HG02938 (cell line): ENCODE results near the gene AIM2.
"Not testable (repeated sequence)": the region's sequence is repeated elsewhere in the genome, so short reads cannot be mapped to it uniquely, and the experiment has no call there.

Experiments used
- ATAC-seq: cut with Tn5 transposase; IDR thresholded peaks from one replicate; pipeline ENCODE4 v1.9.1; 2021; ENCODE audit warnings: mild to moderate bottlenecking, moderate library complexity; ENCODE audit not compliant: unreplicated experiment

Gene AIM2

DNA sequence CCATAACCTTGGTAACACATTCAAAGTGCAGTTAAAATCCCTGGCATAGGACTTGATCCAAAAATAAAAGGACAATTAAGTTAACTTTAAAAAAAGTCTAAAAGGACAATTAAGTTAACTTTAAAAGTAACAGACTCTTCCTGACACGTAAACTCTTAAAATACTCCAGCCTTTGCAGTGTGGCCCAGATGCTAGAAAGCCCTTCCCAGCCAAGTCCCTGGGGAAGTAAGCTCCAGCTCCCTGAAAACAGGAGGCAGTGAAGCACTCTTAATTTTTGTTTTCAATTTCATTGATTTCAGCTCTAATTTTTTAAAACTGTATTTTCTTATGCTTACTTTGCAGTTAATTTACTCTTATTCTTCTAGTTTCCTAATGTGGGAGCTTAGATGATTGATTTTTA is 5.1 kb upstream of the AIM2 start:
- no peak for ATAC-seq

DNA sequence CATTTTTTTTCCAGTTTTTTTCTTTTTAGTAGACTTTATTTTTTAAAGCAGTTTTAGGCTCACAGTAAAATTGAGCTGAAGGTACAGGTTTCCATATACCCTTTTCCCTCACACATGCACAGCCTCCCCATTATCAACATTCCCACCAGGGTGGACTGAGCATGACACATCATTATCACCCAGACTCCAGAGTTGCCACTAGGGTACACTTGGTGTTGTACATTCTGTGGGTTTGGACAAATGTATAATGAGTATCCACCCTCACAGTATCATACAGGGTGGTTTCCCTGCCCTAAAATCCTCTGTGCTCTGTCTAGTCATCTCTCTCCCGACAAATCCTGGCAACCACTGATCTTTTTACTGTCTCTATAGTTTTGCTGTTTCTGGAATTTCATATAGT is 3.0 kb upstream of the AIM2 start:
- ATAC-seq = no peak

DNA sequence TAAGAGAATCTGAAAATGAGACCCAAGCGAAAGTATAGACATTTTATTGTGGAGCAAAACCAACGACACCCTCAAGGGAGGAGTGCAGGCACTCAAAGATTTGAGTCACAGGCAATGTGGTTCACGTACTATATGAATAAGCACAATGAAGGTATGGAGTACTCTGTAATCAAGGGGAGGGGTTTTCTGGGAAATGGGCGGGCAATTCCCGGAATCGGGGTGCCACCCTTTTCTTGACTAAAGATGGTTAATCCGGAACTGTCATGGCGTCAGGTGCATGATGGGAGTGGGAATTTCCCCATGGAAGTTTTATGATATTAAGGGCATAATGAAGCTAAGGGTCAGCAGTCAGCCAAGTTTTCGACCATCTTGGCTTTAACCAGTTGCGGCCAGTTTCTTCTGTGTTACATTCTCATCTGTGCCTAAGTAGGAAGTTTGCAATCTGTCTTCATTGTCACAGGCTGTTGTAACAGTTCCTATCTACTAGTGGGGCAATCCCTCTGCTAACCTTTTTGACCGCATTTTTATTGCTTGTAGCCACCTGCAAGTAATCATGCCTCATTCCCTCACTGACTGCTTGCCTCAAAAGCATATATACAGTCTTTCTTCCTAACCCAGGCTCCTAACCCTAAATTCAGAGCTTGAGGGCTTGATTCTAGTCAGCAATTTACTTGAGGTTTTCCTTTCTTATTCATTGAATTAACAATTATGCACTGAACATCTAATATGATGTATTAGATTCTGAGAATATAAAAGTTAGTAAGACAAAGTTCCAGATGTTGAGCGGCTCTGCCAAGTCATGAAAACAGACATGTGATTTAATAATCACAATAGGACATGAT is 775 bp upstream of the AIM2 start:
- ATAC-seq = peak; percentile 76

DNA sequence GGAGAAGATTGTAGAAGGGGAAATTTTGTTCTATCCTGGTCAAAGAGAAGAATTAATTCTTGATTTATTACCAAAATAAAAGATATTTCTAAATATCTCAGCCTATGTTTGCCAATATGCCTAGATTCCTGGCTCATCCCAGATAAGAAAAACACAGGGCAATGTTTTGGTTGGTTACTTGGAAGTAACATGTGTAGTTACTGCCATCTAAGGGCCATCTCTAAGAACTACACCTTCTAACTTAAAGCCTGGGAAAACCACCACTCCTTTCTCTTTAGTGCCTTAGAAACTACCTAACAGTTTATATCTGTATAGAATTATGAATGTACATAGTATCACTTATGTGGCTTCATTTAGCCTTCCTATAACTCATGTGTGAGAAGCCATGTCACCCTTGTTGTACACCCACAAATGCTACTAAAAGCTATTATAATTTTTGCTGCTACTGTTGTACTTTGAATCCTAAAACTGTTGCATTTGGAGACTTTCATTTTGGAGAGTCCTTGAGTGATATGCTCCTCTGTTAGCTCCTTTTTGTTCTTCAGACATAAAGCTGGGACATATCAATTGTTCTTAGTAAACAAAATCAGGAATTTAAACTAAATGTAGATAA is 4.5 kb downstream of the AIM2 start:
- no peak for ATAC-seq

DNA sequence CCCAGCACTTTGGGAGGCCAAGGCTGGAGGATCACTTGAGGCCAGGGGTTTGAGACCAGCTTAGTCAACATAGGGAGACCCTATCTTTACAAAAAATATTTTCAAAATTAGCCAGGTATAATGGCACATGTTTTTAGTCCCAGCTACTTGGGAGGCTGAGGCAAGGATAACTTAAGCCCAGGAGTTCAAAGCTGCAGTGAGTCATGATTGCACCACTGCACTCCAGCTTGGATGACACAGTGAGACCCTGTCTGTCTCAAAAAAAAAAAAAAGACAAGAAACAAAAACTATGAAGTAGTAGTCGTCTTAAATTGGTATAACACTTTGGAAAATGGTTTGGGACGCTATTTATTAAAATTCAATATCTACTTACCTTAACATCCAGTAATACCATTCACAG is 7.7 kb downstream of the AIM2 start:
- no peak for ATAC-seq

DNA sequence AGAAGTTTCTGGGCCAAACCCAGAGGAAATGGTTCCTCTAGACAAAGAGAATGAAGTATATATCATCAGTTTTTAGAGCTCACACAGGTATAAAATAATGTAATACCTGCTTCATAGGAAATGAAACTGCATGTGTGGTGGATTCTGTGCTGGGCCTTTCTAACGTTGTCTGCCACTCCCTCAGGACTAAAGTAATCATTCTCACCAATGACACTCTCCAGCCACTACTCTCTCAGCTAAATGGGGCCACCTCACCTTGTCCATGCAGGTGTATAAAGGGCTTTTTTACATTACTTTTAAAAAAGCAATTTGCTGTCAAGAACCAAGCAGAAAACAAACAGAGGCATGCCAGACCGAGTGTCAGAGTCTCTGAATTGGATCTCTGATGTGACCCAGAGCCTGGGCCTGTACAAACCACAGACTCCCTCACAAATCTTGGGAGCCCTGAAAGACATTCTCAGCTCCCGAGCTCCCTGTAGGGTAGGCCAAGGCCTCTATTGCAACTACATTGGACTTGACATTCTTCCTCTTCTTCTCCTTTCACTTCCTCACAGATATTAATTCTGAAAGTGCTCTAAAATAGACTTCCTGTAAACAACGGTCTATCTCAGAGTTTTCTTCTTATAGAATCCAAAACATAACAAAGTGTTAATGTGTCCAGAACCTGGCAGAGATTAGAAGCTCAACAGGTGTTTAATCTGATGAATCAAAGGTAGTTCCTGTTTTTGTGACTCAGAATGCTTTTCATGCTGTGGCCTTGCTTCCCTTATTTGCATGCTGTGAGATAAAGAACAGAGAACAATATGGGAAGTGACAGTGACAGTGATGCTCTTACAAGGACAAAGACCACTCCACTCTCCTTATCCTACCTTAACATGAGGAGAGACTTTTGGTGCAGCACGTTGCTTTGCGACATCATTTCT is 8.6 kb downstream of the AIM2 start:
- peak; percentile 88 for ATAC-seq

DNA sequence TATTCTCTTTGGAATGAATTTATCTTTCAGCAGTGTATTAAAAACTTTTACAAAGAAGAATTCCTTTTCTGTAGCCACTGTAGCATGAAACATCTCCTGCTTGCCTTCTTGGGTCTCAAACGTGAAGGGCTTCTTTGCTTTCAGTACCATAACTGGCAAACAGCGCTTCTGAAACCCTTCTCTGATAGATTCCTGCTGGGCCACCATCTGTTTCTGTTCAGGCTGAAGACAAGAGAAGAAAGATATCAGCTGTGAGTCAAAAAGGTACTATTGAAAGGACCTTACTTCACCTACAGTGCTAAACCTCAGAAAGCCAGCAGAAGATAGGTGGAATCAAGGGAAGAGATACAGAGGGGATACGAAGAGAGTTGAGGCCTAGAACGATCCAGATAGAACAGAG is 10.5 kb downstream of the AIM2 start:
- ATAC-seq = no peak

DNA sequence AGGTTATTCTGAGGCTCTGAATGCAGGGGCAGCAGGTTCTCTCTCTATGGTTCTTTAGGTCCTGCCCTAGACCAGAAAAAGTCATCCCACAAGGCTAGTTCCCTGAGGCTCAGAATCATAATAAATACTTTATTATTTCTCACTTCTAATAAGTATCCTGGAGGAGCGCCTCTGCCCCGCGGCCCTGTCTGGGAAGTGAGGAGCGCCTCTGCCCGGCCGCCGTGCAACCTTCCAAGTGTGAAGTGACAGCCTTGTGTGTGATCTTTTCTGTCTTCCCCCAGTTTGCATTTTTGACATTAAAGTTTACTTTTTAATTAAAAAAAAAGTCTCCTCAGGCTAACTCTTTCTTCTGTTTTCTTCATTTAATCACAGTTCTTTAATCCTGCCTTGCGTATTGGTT is 11.5 kb downstream of the AIM2 start:
- no peak for ATAC-seq

DNA sequence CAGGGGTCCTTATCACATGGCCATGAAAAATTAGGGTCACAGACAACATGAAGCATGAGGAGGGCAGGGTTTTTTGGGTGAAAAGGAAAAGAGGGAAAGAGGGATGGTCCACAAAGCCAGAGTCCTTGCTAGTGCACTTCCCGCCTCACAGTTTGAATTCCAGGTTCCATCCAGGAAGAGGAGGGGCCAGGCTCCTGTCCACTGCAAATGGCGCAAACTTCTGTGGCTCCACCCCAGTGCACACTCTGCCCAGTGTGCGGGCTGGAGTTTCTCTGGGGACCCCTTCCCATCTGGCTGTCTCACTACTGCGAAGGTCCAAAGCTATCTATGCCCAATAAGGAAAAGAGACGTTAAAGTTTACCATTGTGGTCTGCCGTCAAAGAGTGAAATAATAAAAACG is 17.8 kb downstream of the AIM2 start:
- no peak for ATAC-seq

DNA sequence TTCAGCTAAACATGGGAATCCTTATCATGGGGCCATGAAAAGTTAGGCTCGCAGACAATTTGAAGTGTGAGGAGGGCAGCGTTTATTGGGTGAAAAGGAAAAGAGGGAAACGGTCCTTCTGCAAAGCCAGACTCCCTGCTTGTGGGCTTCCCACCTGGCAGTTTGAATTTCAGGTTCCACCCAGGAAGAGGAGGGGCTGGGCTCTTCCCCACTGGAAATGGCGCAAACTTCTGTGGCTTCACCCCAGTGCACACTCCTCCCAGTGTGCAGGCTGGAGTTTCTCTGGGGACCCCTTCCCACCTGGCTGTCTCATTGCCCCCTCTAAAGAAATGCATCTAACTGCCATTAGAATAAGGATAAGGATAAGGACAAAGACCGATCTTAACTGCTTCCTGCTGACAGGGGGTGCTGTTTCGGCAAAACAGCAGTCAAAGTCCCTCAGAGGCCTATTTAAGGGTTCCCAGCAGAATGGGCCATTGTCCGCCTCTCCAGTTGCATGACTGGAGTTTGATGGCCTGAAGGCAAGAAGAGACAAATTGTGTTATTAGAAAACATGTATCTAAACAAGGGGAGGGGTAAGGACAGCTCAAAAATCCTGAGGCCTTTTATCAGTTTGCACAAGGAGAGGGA is 20.4 kb downstream of the AIM2 start:
- ATAC-seq = no peak

DNA sequence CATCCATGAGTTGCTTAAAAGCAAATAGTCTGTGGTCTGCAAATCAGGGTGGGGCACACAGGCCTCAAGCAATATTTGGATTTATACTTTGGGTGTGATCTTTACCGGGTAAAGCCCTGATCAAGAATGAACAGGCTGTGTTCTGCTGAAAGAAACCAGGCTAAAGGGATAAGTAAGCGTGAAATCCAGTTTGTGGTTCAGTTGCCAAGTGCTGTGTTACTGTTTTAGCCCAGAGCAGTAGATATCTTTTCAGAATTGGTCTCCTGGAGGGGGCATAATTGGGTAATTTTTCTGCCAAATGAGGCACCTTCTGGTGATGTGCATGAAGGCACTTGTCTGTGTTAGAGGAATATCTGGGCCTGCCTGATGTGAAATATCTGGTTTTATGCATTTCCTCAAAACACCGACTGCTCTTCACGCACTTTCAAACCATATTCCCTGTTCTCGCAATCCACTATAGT is 21.4 kb downstream of the AIM2 start:
- no peak for ATAC-seq

DNA sequence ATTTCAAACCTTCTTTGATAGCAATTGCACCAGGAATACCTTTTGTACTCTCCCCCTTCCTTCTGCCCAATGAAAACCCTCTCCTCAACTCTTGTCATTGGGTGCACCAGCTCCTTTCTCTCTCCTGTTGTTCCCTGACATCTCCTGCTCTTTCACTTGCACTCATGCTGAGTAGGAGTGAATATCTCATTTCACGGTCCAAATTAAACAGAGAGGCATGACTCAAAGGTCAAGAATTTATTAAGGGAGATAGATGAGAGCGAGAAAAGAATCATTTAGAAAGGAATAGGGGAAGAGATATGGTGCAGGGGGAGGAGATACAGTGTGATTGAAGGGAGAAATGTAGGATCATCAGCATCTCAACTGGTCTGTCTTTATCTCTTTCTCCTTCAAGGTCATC is 22.1 kb downstream of the AIM2 start:
- no peak for ATAC-seq

DNA sequence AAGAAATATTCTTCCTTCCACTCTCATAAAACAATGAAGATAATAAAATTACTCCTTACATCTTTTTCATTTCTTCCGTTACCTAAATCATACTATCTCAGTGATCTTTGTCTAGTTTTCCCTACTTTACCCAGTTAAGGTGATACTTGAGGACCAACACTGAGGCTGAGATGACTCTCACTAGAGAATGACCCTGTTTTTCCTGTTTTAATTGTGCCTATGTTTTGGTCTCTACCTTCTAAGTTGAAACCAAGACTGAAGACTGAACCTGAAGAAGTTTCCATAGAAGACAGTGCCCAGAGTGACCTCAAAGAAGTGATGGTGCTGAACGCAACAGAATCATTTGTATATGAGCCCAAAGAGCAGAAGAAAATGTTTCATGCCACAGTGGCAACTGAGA is 25.1 kb downstream of the AIM2 start:
- no peak for ATAC-seq

DNA sequence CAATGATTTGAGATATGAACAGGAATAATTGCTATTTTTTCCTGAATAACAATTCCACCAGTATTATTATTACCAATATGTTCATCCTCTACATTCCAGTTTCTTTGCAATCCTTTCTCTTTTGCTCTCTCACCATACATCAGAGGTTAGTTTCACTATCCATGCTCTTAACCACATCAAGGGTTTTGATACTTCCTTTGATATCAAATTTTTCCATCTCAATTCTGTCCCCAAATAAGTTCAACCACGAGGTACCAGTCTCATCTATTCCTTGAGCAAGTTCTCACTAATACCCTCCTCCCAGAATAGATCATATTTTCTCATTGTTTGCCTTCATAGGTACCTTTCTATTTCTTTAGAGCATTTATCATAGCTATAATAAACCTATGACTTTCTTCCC is 30.1 kb downstream of the AIM2 start:
- not testable (repeated sequence) for ATAC-seq

DNA sequence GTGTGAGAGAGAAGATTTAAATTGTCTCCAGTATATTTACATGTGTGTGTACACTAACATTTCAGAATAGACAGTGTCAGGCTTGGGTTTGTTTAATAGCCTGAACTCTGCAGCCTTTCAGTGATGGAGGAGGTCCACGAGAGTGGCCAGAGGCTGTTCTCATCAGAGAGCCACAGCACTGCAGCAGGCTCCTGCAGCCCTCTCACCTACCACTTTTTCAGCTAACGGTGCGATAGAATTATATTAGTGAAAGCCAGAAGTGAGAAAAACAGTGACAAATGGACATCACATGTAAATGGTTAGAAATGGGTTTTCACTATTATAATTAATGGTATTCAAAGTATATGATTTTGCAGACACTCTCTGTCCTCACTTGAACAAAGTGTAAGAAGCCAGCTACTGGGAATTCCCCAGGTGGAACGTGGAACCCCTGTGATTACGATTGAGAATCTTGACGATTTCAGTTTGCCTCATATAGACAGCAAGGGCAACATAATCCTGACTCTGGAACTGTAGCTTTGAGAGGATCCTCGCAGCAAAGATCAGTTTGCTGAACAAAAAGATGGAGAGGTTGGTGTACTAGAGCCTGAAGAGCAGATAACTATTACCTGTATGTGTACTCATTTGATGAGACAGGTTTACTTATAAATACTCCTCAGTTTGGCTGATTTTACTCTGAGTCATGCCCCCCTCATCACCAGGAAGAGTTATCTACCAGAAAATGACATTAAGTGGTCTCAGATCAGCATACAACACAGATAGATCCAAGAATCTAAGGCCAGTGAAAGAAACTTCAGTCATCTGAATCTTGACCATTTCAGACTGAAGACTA is 35.5 kb downstream of the AIM2 start:
- no peak for ATAC-seq

DNA sequence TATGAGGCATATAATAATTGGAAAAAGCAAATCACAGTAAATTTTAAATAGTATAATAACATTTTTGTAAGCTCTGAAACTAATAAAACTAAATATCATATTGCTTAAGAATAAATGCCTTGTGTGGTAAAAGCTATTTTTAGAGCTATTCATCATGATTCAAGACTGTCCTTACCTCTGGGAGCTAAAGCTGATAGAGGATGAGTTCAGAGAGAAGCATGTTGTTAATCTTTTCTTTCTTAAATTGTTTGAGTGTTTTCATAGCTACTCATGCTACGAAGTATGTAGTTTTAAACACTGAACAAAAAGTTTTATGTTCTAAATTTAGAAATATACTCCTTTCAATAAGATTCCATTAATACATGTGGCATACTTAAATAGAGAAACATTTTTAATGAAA is 36.4 kb downstream of the AIM2 start:
- no peak for ATAC-seq

DNA sequence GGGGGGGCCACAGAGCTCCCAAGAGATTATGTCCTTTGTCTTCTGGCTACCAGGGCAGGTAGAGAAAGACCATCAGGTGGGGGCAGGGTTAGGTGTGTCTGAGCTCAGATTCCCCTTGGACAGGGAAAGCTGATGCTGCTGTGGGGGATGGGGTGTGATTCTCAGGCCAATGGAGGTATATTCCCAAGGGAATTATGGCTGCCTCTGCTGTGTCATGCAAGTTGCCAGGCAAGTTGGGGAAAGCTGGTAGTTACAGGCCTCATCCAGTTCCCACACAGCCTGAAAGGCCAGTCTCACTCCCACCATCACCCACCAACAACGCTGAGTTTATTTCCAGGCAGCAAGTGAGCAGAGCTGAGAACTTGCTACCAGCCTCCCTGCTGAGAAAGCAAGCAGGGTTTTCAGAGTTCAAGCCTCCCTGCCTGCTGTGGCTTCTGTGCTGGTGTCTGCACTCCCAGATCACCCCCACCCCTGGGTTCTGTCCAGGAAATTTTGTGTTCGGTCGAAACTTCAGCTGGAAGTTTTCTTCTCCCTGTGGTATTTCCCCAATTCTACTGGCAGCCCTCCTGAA is 45.6 kb downstream of the AIM2 start:
- ATAC-seq = no peak

DNA sequence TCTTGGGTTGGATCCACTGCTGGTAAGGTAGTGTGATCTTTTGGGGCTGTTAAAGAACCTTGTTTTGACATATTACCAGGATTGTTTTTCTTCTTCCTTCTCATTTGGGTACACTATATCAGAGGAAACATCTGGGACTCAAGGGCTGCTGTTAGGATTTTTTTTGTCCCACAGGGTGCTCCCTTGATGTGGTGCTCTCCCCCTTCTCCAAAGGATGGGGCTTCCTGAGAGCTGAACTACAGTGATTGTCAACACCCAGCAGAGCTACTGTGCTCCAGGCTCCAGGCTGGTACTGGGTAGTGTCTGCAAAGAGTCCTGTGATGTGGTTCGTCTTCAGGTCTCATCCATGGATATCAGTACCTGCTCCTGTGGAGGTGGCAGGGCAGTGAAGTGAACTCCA is 46.3 kb downstream of the AIM2 start:
- no peak for ATAC-seq

DNA sequence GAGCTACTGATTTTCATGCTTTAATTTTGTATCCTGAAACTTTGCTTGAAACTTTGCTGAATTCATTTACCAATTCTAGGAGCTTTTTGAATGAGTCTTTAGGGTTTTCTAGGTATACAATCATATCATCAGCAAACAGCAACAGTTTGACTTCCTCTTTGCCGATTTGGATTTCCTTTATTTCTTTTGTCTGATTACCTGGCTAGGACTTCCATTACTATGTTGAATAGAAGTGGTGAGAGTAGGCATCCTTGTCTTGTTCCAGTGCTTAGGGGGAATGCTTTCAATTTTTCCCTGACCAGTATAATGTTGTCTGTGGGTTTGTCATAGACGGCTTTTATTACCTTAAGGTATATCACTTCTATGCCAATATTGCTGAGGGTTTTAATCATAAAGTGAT is 49.7 kb downstream of the AIM2 start:
- ATAC-seq = not testable (repeated sequence)

DNA sequence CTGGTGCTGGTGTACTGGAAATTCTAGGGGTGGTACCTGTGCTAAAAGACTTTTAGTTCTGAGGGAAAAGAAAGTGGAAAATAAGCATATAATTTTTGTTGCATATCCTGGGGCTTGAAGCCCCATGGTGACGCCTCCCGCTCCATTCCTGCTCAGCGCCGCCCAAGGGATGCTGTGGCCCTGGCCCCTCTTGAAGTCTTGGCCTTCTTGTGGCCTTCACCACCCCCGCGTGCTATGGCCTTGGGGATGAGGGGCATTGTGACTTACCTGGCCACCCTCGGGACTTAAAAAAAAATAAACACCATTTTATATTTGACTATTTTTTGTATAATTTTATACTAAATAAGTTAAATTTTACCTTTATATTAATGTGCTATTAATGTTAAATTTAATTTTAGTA is 51.5 kb downstream of the AIM2 start:
- ATAC-seq = no peak
